ENCODE data around the gene ZBP1.
A peak's percentile ranks its signal among the peaks of the same experiment; 100 is the strongest.

DNA sequence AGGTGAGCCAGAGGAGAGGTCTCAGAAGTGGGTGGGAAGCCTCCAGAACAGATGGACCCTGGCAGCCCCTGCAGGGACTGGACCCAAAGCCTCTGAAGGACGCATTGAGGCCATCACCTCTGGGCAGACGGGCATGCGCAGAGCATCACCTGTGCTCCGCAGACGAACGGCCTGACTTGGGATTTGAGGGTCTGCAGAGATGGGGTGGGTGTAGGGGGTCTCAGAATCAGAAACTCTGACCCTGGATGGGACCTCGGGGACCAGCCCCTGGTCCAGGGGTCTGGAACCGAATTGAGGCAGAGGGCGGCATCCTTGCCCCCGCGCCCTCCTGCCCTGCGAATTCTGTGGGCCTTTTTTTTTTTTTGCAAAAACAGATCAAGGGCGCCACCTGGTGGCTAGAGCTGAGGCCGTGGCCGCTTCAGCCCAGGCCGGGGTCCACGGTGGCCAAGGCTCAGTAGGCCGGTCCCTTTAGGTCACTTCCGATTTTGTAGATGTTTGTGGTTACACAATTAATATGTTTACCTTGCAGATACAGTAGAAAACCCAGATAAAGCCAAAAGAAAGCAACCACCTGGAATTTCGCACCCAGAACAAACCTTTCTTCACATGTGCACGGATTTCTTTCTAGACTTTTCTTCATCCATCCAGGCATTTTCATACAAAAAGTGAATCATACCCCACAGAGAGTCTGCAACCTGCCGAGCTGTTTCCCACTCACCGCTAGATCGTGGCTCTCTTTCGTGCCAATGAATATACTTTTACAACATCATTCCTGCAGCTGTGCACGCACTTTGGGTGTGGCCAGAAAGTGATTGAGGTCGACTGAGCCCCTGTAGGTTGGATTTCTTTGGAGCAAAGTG, 25.9 kb downstream of the ZBP1 start:
- TF ChIP-seq, protein P1, sequence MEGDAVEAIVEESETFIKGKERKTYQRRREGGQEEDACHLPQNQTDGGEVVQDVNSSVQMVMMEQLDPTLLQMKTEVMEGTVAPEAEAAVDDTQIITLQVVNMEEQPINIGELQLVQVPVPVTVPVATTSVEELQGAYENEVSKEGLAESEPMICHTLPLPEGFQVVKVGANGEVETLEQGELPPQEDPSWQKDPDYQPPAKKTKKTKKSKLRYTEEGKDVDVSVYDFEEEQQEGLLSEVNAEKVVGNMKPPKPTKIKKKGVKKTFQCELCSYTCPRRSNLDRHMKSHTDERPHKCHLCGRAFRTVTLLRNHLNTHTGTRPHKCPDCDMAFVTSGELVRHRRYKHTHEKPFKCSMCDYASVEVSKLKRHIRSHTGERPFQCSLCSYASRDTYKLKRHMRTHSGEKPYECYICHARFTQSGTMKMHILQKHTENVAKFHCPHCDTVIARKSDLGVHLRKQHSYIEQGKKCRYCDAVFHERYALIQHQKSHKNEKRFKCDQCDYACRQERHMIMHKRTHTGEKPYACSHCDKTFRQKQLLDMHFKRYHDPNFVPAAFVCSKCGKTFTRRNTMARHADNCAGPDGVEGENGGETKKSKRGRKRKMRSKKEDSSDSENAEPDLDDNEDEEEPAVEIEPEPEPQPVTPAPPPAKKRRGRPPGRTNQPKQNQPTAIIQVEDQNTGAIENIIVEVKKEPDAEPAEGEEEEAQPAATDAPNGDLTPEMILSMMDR (IDR thresholded peaks at IDR 0.05), result peak; percentile 79 to 97 (median 83)
- no peak for TF ChIP-seq POLR2A (IDR thresholded peaks at IDR 0.05)
- no peak for TF ChIP-seq EP300 (IDR thresholded peaks at IDR 0.05)
